Suppressor macrophage (primary cell): Measurements from ENCODE around the gene TSPAN19.
"Not testable (repeated sequence)": the region's sequence is repeated elsewhere in the genome, so short reads cannot be mapped to it uniquely, and the experiment has no call there.

Experiments used
- DNase-seq, 4 experiments: peaks; one replicate each; pipeline ENCODE4 v3.0.0-alpha.2; 2020 to 2022
- total RNA-seq, 17 experiments: gene quantifications; one replicate each; lab custom pipeline; 2026; ENCODE audit warnings: mixed read lengths in 6 of 17, inconsistent platforms in 3 of 17; lab: John Stamatoyannopoulos, UW

TSPAN19 gene
- 0 to 2.3 (median 0) reads per million in 17 experiments for total RNA-seq

- peak; percentile 11 to 26 (median 22) for DNase-seq
Measured at GRCh38 chr12:85036234-85036707, at the start of gene TSPAN19, which contains the start of gene LRRIQ1. TSS of gene TSPAN19 (minus strand) at chr12:85036277. CDS start at chr12:85029946, 6,331 bp downstream. TSS of gene LRRIQ1 (plus strand) at chr12:85036351. CDS start at chr12:85038177, 1,826 bp downstream.

DNA sequence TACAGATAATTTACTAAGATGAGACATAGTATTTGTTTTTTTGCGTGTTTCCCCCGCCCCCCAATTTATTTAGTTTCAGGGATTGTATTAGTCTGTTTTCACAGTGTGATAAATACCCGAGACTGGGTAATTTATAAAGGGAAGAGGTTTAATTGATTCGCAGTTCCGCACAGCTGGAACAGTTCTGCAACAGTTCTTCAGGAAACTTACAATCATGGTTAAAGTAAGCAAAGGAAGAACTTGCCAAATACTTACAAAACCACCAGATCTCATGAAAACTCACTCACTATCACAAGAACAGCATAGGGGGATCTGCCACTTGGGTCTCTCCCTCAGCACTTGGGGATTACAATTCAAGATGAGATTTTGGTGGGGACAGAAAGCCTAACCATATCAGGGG is 49.0 kb upstream of the TSPAN19 start:
- no peak for DNase-seq

GRCh38 chr12:85076688-85077430 is 40.8 kb upstream of the TSPAN19 start:
- peak in 2 of 4 experiments; percentile 40 to 45 for DNase-seq

- DNase-seq, result no peak
Measured at GRCh38 chr12:85072826-85073225, 36.7 kb upstream of the TSPAN19 start.

- no peak for DNase-seq
Measured at GRCh38 chr12:85065837-85066482, 29.9 kb upstream of the TSPAN19 start.

DNA sequence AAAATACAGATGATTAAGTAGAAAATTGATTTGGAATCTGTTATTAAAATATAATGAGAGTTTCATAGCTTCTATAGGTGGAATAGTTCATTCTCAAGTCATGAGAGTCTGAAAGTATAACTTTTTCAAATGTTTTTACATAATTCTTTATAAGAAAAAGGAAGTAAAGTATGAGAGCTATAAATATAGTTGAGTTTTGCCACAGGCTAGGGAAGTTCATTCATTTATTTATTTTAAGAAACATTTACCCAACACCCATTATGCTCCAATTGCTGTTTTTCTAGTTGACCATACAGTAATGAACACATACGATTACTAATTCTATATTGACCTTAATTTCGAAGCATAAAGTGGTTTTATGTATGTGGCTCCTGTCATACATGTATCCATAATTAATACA is 24.8 kb upstream of the TSPAN19 start:
- DNase-seq, result peak in 2 of 4 experiments; percentile 54 to 56

DNA sequence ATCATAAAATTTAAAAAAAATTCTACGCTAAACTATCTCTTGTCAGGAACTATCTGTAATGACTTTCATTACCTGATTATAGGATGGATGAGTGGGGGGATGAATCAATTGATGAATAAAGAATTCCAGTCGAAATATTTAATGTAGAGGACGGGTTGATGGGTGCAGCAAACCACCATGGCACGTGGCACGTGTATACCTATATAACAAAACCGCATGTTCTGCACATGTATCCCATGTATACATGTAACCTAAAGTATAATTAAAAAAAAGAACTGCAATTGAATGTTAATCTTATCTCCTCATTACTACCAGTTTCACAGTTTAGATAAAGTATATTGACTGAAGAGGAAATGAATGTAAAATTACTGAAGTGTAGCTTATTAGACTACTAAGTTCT is 23.5 kb upstream of the TSPAN19 start:
- DNase-seq, result no peak

- DNase-seq, result peak in 3 of 4 experiments; percentile 2 to 28 (median 7)
Measured at GRCh38 chr12:85058339-85058738, 22.3 kb upstream of the TSPAN19 start.

GRCh38 chr12:85057370-85057963 is 21.4 kb upstream of the TSPAN19 start:
- peak; percentile 69 to 80 (median 75) for DNase-seq

- DNase-seq, result no peak
Measured at GRCh38 chr12:85043829-85044228, 7.8 kb upstream of the TSPAN19 start.

DNA sequence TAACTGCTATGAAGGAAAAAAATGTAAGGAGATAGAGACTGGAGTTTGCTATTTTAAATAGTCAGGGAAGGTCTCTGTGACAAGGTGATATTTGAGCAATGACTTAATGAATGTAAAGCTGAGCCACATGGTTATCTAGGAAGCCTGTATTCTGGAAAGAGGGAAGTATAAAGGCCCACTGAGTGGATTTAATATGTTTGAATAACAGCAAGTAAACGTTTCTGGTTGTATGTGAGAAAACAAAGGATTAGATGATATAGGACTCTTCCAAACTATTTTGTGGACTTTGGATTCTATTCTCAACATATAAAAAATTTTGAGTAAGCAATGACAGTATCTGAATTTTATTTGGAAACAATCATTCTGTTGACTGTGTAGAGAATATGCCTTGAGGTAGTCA is 5.3 kb upstream of the TSPAN19 start:
- no peak for DNase-seq

DNA sequence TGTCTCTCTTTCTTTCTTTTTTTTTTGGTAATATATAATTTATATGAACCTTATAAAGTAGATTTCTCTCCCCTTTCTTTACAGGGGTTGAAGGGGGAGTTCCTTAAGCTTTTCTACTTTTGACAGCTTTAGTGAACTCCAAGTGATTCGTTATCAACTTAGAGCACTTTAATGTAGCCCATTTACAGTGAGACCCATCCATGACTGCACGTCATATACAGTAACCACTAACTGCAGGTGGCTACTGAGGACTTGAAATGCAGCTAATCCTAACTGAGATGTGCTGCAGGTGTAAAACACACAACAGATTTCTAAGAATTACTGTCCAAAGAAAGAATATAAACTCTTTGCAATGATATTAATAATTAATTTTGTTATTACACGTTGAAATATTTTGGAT is 656 bp upstream of the TSPAN19 start:
- DNase-seq, result no peak

DNA sequence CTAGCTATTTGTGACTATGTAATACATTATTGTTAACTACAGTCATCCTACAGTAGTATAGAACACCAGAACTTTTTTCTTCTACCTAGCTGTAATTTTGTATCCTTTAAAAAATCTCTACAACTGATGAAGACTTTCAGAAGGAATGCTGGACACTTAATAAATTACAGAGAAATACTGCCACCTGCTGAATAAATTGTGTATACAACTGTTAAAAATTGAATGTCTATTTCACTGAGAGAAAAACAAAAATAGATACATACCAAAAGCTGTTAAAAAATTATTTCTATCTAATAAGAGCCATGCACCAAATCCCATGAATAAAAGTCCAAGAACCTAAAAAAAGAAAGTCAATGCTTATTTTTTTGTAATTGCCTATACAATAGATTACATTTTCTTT is 6.6 kb downstream of the TSPAN19 start:
- DNase-seq, result peak in 2 of 4 experiments; percentile 38 to 62

GRCh38 chr12:85018098-85018497 is 18.0 kb downstream of the TSPAN19 start:
- DNase-seq, result no peak

DNA sequence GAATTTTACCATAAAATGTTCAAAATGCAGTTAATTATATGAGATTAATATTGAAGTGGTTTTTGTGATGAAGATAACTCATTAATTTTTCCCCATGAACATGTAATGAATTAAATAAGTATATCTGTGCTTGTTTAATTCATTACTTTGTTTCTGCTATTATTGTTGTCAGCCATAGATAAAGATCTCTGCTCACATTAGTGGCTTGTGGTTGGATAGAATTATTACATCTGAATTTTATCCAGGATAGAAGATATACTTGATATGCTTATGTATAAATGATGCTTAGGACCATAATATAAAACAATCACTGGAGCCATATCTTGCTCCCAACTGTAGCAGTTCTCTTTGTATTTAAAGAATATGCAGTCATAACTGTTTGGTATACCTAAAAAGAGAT is 18.5 kb downstream of the TSPAN19 start:
- no peak for DNase-seq

DNA sequence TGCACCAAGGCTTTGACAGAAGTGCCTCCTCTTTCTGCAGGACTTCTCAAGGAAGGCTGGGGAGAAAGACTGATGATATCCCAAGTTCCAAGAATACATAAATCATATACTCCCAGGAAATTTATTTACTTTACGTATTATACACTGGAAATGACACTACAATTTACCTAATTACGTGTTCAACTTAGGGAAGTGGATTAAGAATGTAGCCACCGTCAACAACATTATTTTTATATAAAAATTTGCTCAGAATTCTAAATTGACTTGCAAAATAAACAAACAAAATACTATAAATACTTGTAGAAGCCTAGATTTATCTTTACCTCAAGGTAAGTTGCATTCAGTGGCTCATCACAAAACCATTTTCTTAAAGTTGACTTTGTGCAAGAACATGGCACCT is 18.9 kb downstream of the TSPAN19 start:
- no peak for DNase-seq

DNA sequence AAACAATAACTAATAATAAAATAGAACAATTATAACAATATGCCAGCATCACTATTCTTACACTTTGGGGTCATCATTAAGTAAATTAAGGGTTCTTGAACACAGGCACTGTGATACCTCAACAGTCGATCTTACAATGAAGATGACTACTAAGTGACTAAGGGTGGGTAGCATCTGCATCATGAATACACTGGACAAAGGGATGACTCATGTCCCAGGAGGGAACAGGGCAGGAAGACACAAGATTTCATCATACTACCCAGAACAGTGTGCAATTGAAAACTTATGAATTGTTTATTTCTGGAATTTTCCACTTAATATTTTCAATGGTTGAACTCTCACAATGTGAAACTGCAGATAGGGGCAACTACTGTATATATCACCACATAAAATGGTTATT is 19.7 kb downstream of the TSPAN19 start:
- DNase-seq, result peak in 2 of 4 experiments; percentile 5 to 23

- no peak for DNase-seq
Measured at GRCh38 chr12:85007836-85008235, 28.2 kb downstream of the TSPAN19 start.

GRCh38 chr12:85006206-85006605 is 29.9 kb downstream of the TSPAN19 start:
- DNase-seq, result no peak

DNA sequence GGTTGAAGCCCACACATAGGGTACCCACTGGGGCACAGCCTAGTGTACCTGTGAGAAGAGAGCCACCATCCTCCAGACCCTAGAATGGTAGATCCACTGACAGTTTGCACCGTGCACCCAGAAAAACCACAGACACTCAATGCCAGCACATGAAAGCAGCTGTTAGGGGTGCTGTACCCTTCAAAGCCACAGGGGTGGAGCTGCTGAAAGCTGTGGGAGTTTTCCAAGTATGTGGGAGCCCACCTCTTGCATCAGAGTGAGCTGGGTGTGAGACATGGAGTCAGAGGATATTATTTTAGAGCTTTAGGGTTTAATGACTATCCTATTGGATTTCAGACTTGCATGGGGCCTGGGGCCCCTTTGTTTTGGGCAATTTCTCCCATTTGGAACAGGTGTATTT is 30.5 kb downstream of the TSPAN19 start:
- no peak for DNase-seq

GRCh38 chr12:85005047-85005446 is 31.0 kb downstream of the TSPAN19 start:
- DNase-seq, result not testable (repeated sequence)

DNA sequence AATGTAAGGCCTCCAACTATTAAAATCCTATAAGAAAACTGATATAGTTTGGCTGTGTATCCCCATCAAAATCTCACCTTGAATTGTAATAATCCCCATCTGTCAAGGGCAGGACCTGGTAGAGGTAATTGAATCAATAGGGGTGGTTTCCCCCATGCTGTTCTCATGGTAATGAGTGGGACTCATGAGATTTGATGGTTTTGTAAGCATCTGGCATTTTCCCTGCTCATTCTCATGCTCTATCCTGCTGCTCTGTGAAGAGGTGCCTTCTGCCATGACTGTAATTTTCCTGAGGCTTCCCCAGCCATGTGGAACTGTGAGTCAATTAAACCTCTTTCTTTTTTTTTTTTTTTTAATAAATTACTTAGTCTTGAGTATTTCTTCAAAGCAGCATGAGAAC is 31.9 kb downstream of the TSPAN19 start:
- no peak for DNase-seq

- DNase-seq, result no peak
Measured at GRCh38 chr12:85002778-85003296, 33.2 kb downstream of the TSPAN19 start.
